Measurements from ENCODE around the gene SIT1.

DNA sequence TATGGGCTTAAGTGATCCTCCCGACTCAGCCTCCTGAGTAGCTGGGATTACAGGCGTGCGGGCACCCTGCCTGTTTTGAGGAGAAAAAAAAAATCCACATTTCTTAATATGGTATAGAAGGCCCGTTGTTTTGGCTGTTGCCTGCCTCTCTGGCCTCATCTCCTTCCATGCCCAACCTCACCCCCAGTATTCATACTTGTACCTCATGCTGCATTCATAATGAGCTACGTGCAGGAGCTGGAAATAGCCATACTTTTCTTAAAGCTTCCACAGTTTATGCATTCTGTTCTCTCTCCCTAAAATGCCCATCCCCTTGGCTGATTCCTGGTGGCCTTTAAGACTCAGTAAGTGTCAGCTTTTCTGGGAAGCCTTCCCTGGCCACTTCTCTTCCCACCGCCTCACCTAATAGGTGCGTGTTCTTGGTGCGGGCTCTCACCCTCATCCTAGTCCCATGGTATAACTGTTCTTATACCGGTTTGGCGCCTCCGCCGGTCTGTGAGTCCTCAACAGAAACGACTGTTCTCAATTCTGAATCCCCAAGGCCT is 41.1 kb upstream of the SIT1 start:
- TF ChIP-seq, protein P1, sequence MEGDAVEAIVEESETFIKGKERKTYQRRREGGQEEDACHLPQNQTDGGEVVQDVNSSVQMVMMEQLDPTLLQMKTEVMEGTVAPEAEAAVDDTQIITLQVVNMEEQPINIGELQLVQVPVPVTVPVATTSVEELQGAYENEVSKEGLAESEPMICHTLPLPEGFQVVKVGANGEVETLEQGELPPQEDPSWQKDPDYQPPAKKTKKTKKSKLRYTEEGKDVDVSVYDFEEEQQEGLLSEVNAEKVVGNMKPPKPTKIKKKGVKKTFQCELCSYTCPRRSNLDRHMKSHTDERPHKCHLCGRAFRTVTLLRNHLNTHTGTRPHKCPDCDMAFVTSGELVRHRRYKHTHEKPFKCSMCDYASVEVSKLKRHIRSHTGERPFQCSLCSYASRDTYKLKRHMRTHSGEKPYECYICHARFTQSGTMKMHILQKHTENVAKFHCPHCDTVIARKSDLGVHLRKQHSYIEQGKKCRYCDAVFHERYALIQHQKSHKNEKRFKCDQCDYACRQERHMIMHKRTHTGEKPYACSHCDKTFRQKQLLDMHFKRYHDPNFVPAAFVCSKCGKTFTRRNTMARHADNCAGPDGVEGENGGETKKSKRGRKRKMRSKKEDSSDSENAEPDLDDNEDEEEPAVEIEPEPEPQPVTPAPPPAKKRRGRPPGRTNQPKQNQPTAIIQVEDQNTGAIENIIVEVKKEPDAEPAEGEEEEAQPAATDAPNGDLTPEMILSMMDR (IDR thresholded peaks at IDR 0.05): no peak
- TF ChIP-seq POLR2A (IDR thresholded peaks at IDR 0.05): no peak

All from esophagus squamous epithelium (tissue), 4 donors.